Measurements from ENCODE around the gene FLNC. TPM values are rescaled to one million over a fixed set of nuclear protein-coding genes. Genes with fewer than 3 reads are reported as not detected.

Gene FLNC
- total RNA-seq, 1 experiment from 2014 or later, result 0.42 TPM

GRCh38 chr7:128829391-128830166 lies 627 bp upstream of the FLNC start:
- intact Hi-C loops (cut with micrococcal nuclease; ENCODE audit: unreplicated experiment), result no loop called here
- TF ChIP-seq, protein P1, sequence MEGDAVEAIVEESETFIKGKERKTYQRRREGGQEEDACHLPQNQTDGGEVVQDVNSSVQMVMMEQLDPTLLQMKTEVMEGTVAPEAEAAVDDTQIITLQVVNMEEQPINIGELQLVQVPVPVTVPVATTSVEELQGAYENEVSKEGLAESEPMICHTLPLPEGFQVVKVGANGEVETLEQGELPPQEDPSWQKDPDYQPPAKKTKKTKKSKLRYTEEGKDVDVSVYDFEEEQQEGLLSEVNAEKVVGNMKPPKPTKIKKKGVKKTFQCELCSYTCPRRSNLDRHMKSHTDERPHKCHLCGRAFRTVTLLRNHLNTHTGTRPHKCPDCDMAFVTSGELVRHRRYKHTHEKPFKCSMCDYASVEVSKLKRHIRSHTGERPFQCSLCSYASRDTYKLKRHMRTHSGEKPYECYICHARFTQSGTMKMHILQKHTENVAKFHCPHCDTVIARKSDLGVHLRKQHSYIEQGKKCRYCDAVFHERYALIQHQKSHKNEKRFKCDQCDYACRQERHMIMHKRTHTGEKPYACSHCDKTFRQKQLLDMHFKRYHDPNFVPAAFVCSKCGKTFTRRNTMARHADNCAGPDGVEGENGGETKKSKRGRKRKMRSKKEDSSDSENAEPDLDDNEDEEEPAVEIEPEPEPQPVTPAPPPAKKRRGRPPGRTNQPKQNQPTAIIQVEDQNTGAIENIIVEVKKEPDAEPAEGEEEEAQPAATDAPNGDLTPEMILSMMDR (IDR thresholded peaks at IDR 0.05; ENCODE audit: unreplicated experiment), result no peak
- BruUV-seq (replicated peaks), result no TSS peak
- Mint-ChIP-seq H3K4me3 (ENCODE audit: low read depth, unreplicated experiment) (peak overlapping the region; percentile 62), H3K27me3 (ENCODE audit: unreplicated experiment) (peaks cover 24% of the 10 kb centered on the region), H3K9me3 (ENCODE audit: low read depth, unreplicated experiment) (no peaks in the 10 kb centered on the region), H3K36me3 (ENCODE audit: insufficient read depth, unreplicated experiment) (peaks cover 4% of the 10 kb centered on the region), H3K4me1 (ENCODE audit: low read depth, unreplicated experiment) (peaks cover 32% of the 10 kb centered on the region), H3K27ac (ENCODE audit: unreplicated experiment) (no peak overlapping the region)
- CTCF ChIA-PET, result no interaction called here
- DNase-seq, result peak; percentile 32

GRCh38 chr7:128831178-128831993 lies 1.2 kb downstream of the FLNC start:
- Mint-ChIP-seq H3K27ac (ENCODE audit: unreplicated experiment) (no peak overlapping the region), H3K4me1 (ENCODE audit: low read depth, unreplicated experiment) (peaks cover 32% of the 10 kb centered on the region), H3K4me3 (ENCODE audit: low read depth, unreplicated experiment) (no peak overlapping the region), H3K9me3 (ENCODE audit: low read depth, unreplicated experiment) (no peaks in the 10 kb centered on the region), H3K27me3 (ENCODE audit: unreplicated experiment) (peaks cover 33% of the 10 kb centered on the region), H3K36me3 (ENCODE audit: insufficient read depth, unreplicated experiment) (peaks cover 4% of the 10 kb centered on the region)
- CTCF ChIA-PET, result interaction anchor here (0.9 kb wide), 1 partner anchor 13 kb away, joined by 5 read pairs; no protein-coding TSS in a partner anchor
- DNase-seq, result no peak
- intact Hi-C loops (cut with micrococcal nuclease; ENCODE audit: unreplicated experiment), result no loop called here
- TF ChIP-seq, protein P1 (IDR thresholded peaks at IDR 0.05; ENCODE audit: unreplicated experiment), result no peak
- no TSS peak for BruUV-seq (replicated peaks)

DNA sequence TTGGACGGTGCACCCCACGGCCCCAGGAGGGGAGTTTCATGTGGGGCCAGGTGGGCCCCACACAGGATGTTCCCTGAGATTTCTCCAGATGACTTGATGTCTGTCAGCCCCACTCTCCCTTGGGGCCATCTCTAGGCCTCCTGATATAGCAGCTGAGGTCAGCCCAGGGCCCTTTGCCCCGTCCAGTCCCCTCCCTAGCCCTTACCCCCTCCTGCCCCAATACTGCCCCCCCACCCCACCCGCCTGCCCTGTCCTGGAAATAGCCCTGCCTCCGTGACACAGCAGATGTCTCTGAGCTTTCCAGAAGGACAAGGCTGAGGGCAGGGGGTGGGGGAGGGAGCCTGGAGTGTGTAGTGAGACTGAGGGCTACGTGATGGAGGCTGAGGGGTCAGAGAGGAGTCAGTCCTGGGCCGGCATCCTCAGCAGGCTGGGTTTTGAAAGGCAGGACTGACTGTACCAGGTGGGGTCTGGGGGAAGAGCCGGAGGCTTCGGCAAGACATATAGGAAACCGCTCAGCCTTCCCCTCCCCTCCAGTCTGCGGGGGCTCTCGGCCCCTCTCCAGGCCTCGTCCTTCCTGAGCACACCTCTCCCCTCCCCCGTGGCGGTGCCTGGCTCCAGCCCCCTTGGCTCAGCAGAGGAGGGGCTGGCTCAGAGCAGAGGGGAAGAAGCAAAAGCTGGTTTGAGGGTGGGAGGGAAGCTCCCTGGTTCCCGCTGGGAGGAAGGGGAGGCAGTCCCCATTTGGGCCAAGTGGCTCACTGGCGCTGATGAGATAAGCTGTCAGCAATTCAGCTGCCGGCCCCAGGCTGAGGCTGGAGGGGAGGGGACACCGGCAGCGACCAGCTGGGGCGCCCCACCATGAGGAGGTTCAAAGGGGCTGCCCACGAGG lies 2.0 kb downstream of the FLNC start:
- CTCF ChIA-PET, result interaction anchor here (0.9 kb wide), 1 partner anchor 14 kb away, joined by 5 read pairs; no protein-coding TSS in a partner anchor
- H3K4me1 Mint-ChIP-seq (ENCODE audit: low read depth, unreplicated experiment), result peaks cover 27% of the 10 kb centered on the region
- no peak for DNase-seq
- peaks cover 33% of the 10 kb centered on the region for H3K27me3 Mint-ChIP-seq (ENCODE audit: unreplicated experiment)
- H3K36me3 Mint-ChIP-seq (ENCODE audit: insufficient read depth, unreplicated experiment), result peaks cover 4% of the 10 kb centered on the region
- TF ChIP-seq, protein P1 (IDR thresholded peaks at IDR 0.05; ENCODE audit: unreplicated experiment), result no peak
- H3K9me3 Mint-ChIP-seq (ENCODE audit: low read depth, unreplicated experiment), result no peaks in the 10 kb centered on the region
- BruUV-seq (replicated peaks), result no TSS peak
- intact Hi-C loops (cut with micrococcal nuclease; ENCODE audit: unreplicated experiment), result no loop called here
- no peak overlapping the region for H3K27ac Mint-ChIP-seq (ENCODE audit: unreplicated experiment)
- no peak overlapping the region for H3K4me3 Mint-ChIP-seq (ENCODE audit: low read depth, unreplicated experiment)

GRCh38 chr7:128832880-128833147 lies 2.6 kb downstream of the FLNC start:
- Mint-ChIP-seq H3K4me3 (ENCODE audit: low read depth, unreplicated experiment) (no peak overlapping the region), H3K27me3 (ENCODE audit: unreplicated experiment) (peaks cover 33% of the 10 kb centered on the region)

More at GRCh38 chr7:128832880-128833147, 2.6 kb downstream of the FLNC start:
- CTCF ChIA-PET, result no interaction called here
- Mint-ChIP-seq H3K4me1 (ENCODE audit: low read depth, unreplicated experiment) (peaks cover 21% of the 10 kb centered on the region), H3K36me3 (ENCODE audit: insufficient read depth, unreplicated experiment) (peaks cover 4% of the 10 kb centered on the region), H3K27ac (ENCODE audit: unreplicated experiment) (no peak overlapping the region), H3K9me3 (ENCODE audit: low read depth, unreplicated experiment) (no peaks in the 10 kb centered on the region)
- no peak for DNase-seq
- intact Hi-C loops (cut with micrococcal nuclease; ENCODE audit: unreplicated experiment), result no loop called here
- TF ChIP-seq, protein P1 (IDR thresholded peaks at IDR 0.05; ENCODE audit: unreplicated experiment), result no peak
- no TSS peak for BruUV-seq (replicated peaks)
